Common myeloid progenitor, CD34-positive (primary cell): Measurements from ENCODE around the gene TENT4A.

ENCODE experiments used
- CTCF ChIA-PET: fragments of 350-600 bp; sonication (Branson Sonifier 250); formaldehyde crosslinking; loops from one replicate; lab custom pipeline; 2021; ENCODE audit warnings: antibody characterized with exemption; lab: Charles Lee
- POLR2A ChIA-PET: fragments of 350-600 bp; sonication (Branson Sonifier 250); formaldehyde crosslinking; loops from one replicate; lab custom pipeline; 2021; ENCODE audit warnings: antibody characterized with exemption; lab: Charles Lee
- DNase-seq, 3 donors: peaks; one replicate each; pipeline versions ENCODE4 v3.0.0 to v3.0.0-alpha.2; 2013
- H3K27ac ChIP-seq, 2 experiments: 1 replicate in 1 of 2; 2 replicates in 1 of 2; pipeline ENCODE4 v1.7.0; 2013; ENCODE audit warnings: inconsistent platforms in 2 of 2, low read length in 2 of 2, mild to moderate bottlenecking in 2 of 2, low read depth in 1 of 2, moderate library complexity in 1 of 2; ENCODE audit not compliant: severe bottlenecking in 2 of 2, insufficient read depth in 1 of 2, poor library complexity in 1 of 2
- H3K27me3 ChIP-seq, 5 experiments: replicated peaks in 2 of 5; 1 replicate in 3 of 5; 2 replicates in 2 of 5; pipeline versions ENCODE4 v1.6.1 to v1.7.0; 2013; ENCODE audit warnings: low read length in 4 of 5, mild to moderate bottlenecking in 2 of 5, moderate library complexity in 2 of 5, inconsistent platforms in 1 of 5; ENCODE audit not compliant: insufficient read depth in 5 of 5, control insufficient read depth in 4 of 5
- H3K36me3 ChIP-seq, 4 experiments: 1 replicate in 2 of 4; 2 replicates in 2 of 4; pipeline versions ENCODE4 v1.6.1 to v1.7.0; 2013; ENCODE audit warnings: low read length in 3 of 4, control low read depth in 1 of 4, mild to moderate bottlenecking in 1 of 4; ENCODE audit not compliant: control insufficient read depth in 4 of 4, insufficient read depth in 4 of 4
- H3K4me1 ChIP-seq, 4 experiments: 1 replicate in 3 of 4; 2 replicates in 1 of 4; pipeline versions ENCODE4 v1.6.1 to v1.7.1; 2013; ENCODE audit warnings: low read length in 3 of 4, mild to moderate bottlenecking in 3 of 4, control low read depth in 1 of 4, inconsistent platforms in 1 of 4, moderate library complexity in 1 of 4; ENCODE audit not compliant: control insufficient read depth in 4 of 4, insufficient read depth in 4 of 4; ENCODE audit errors: control extremely low read depth in 1 of 4
- H3K4me3 ChIP-seq, 7 experiments: 1 replicate in 4 of 7; 2 replicates in 3 of 7; pipeline versions ENCODE4 v1.5.1 to v1.7.0; 2013; ENCODE audit warnings: mild to moderate bottlenecking in 7 of 7, low read length in 6 of 7, moderate library complexity in 6 of 7, inconsistent platforms in 2 of 7, low read depth in 2 of 7, control low read depth in 1 of 7; ENCODE audit not compliant: insufficient read depth in 4 of 7, control insufficient read depth in 1 of 7; ENCODE audit errors: extremely low read depth in 1 of 7
- H3K9me3 ChIP-seq, 5 experiments: 1 replicate in 4 of 5; 2 replicates in 1 of 5; pipeline versions ENCODE4 v1.6.1 to v1.7.1; 2013; ENCODE audit warnings: low read length in 4 of 5, mild to moderate bottlenecking in 2 of 5, inconsistent platforms in 1 of 5, low read depth in 1 of 5, moderate library complexity in 1 of 5; ENCODE audit not compliant: control insufficient read depth in 4 of 5, insufficient read depth in 2 of 5; ENCODE audit errors: control extremely low read depth in 1 of 5
- WGBS: methylation state at CpG from one replicate; pipeline ENCODE4 v1.1.5; 2013; ENCODE audit not compliant: insufficient coverage; 5-methylcytosine and 5-hydroxymethylcytosine counted together

TENT4A gene

DNA sequence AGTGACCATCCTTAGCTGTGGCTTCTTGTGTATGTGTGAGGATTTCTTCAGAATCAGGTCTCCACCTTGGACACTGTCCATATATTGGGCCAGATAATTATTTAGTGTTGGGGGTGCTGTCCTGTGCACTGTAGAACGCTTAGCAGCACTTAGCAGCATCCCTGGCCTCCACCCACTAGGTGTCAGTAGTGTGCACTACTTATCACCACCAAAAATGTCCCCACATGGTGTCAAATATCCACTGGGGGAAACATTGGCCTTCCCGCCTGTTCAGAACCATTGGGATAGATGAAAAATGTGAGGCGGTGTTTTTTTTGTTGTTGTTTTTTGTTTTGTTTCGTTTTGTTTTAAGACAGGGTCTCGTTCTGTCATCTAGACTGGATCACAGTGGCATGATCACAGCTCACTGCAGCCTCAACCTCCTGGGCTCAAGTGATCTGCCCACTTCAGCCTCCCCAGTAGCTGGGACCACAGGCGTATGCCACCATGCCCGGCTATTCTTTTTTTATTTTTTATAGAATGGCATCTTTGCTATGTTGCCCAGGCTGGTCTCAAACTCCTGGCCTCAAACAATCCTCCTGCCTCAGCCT lies 67.7 kb downstream of the TENT4A start:
- Histone ChIP-seq H3K4me3 (no peak overlapping the region), H3K9me3 (no peaks in the 10 kb centered on the region), H3K36me3 (no peaks in the 10 kb centered on the region), H3K27ac (no peak overlapping the region), H3K4me1 (peaks cover 0 to 10% (median 6%) of the 10 kb centered on the region in 4 experiments), H3K27me3 (no peaks in the 10 kb centered on the region)
- CTCF ChIA-PET: interaction anchor here (1.0 to 4.1 kb wide), 4 partner anchors 8 to 39 kb away, joined by 3 to 21 read pairs (median 4); no protein-coding TSS in a partner anchor
- 100% methylated on average over 3 of the region's 7 CpGs for WGBS
- DNase-seq: peak in 2 of 3 donors; percentile 51
- POLR2A ChIA-PET: no interaction called here

DNA sequence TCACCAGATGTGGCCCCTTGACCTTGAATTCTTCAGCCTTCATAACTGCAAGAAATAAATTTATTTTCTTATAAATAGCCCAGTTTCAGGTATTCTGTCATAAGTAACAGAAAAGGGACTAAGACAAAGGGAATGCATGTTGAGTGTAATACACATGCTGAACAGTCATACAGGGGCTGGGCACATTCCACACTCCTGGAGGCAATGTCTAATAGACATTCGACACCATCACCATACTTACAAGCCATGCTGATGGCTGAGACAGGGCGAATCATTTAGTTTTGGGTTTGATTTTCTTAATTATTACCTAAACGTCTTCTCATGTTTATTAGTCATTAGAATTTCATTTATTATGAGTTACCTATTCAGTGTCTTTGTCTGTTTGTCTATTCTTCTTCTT lies 68.5 kb downstream of the TENT4A start:
- ChIA-PET POLR2A (no interaction called here), CTCF (interaction anchor here (1.0 kb wide), 1 partner anchor 12 kb away, joined by 3 read pairs; no protein-coding TSS in a partner anchor)
- H3K36me3 ChIP-seq: no peaks in the 10 kb centered on the region
- H3K9me3 ChIP-seq: no peaks in the 10 kb centered on the region
- no peak overlapping the region for H3K4me3 ChIP-seq
- no peaks in the 10 kb centered on the region for H3K27me3 ChIP-seq
- no peak for DNase-seq
- 100% methylated on average over 1 of the region's 3 CpGs for WGBS
- H3K4me1 ChIP-seq: peaks cover 0 to 16% (median 13%) of the 10 kb centered on the region in 4 experiments
- no peak overlapping the region for H3K27ac ChIP-seq

DNA sequence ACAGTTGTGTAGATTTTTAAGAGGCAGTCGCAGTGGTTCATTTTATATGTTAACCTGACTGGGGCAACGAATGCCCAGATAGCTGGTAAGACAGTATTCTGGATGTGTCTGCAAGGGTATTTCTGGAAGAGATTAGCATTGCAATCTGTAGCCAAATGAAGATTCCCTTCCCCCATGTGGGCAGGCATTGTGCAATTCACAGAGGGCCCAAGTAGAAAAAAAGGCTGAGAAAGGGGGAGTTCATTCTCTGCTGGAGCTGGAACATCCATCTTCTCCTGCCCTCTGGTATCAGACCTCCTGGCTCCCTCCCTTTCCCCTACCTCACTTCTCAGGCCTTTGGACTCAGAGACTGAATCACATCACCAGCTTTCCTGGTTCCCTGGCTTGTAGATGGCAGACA lies 70.6 kb downstream of the TENT4A start:
- peaks cover 0 to 37% (median 17%) of the 10 kb centered on the region in 4 experiments for H3K4me1 ChIP-seq
- H3K36me3 ChIP-seq: no peaks in the 10 kb centered on the region
- ChIA-PET CTCF (interaction anchor here (1.0 to 1.4 kb wide), 3 partner anchors 10 to 35 kb away, joined by 3 to 5 read pairs (median 4); no protein-coding TSS in a partner anchor), POLR2A (no interaction called here)
- no peak for DNase-seq
- no peaks in the 10 kb centered on the region for H3K9me3 ChIP-seq
- H3K27ac ChIP-seq: no peak overlapping the region
- no peak overlapping the region for H3K4me3 ChIP-seq
- 100% methylated on average over 1 of the region's 2 CpGs for WGBS
- no peaks in the 10 kb centered on the region for H3K27me3 ChIP-seq

- no peak overlapping the region for H3K4me3 ChIP-seq
- peaks cover 2 to 43% (median 21%) of the 10 kb centered on the region in 4 experiments for H3K4me1 ChIP-seq
- H3K27ac ChIP-seq: no peak overlapping the region
- no peaks in the 10 kb centered on the region for H3K9me3 ChIP-seq
- WGBS: 100% methylated on average over 7 of the region's 7 CpGs
- no peaks in the 10 kb centered on the region for H3K36me3 ChIP-seq
- H3K27me3 ChIP-seq: no peaks in the 10 kb centered on the region
- ChIA-PET CTCF (interaction anchor here (0.7 to 1.9 kb wide), 5 partner anchors 9 to 34 kb away, joined by 3 to 5 read pairs (median 4); no protein-coding TSS in a partner anchor), POLR2A (no interaction called here)
- DNase-seq: no peak
Observed at GRCh38 chr5:6784481-6784880, 71.2 kb downstream of the TENT4A start.

- POLR2A ChIA-PET: no interaction called here
- no peak overlapping the region for H3K27ac ChIP-seq
- WGBS: 95% methylated on average over 4 of the region's 6 CpGs
Observed at GRCh38 chr5:6785161-6785860, 72.1 kb downstream of the TENT4A start.

DNA sequence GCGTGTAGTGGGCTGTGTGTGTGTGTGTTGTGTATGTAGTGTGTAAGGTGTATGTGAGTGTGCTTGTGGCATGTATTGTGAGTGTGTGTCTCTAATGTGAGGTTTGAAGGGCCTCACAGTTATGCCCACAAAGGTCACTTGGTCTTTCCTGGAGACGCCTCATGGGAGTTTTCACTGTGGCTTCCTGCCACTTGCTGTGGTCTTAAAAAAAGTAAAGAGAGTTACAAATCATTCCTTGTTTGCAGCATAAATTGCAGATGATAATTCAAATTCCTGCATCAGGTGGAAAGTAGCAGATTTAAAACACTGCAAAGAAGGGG lies 72.6 kb downstream of the TENT4A start:
- Histone ChIP-seq H3K27ac (no peak overlapping the region), H3K36me3 (no peaks in the 10 kb centered on the region), H3K4me1 (peaks cover 2 to 52% (median 22%) of the 10 kb centered on the region in 4 experiments), H3K4me3 (peak overlapping the region in 1 of 7 experiments; percentile 11), H3K9me3 (no peaks in the 10 kb centered on the region), H3K27me3 (no peaks in the 10 kb centered on the region)
- 54% methylated on average over 2 of the region's 2 CpGs for WGBS
- CTCF ChIA-PET: interaction anchor here (1.9 kb wide), 1 partner anchor 16 kb away, joined by 4 read pairs; no protein-coding TSS in a partner anchor
- POLR2A ChIA-PET: no interaction called here
- DNase-seq: peak in 1 of 3 donors; percentile 9

More at GRCh38 chr5:6785161-6785860, 72.1 kb downstream of the TENT4A start:
- Histone ChIP-seq H3K4me1 (peaks cover 2 to 52% (median 22%) of the 10 kb centered on the region in 4 experiments), H3K9me3 (no peaks in the 10 kb centered on the region), H3K4me3 (peak overlapping the region in 1 of 7 experiments; percentile 11), H3K36me3 (no peaks in the 10 kb centered on the region), H3K27me3 (no peaks in the 10 kb centered on the region)
- CTCF ChIA-PET: interaction anchor here (1.3 to 1.9 kb wide), 2 partner anchors 16 to 19 kb away, joined by 4 to 5 read pairs; no protein-coding TSS in a partner anchor
- no peak for DNase-seq
